RWPE2 (cell line): ENCODE results near the gene ELAC1.
"Not testable (repeated sequence)": the region's sequence is repeated elsewhere in the genome, so short reads cannot be mapped to it uniquely, and the experiment has no call there.

Experiments
- ATAC-seq: fragments of 200-7000 bp; cut with Tn5 transposase; 3 replicates; pipeline ENCODE4 v1.9.1; 2021; ENCODE audit warnings: low read depth
- DNase-seq: peaks from one replicate; pipeline ENCODE4 v3.0.0-alpha.2; 2020; ENCODE audit warnings: low spot score
- H3K27ac ChIP-seq: fragments of 450-650 bp; 2 replicates; pipeline ENCODE4 v1.5.1; 2017; ENCODE audit warnings: mild to moderate bottlenecking; ENCODE audit not compliant: poor library complexity, severe bottlenecking
- H3K27me3 ChIP-seq: fragments of 250-450 bp; sonication (Bioruptor Pico); 2 replicates; pipeline ENCODE4 v1.5.1; 2021; ENCODE audit warnings: mild to moderate bottlenecking, moderate library complexity; ENCODE audit not compliant: insufficient read depth, poor library complexity, severe bottlenecking
- H3K36me3 ChIP-seq: fragments of 250-450 bp; sonication (Bioruptor Pico); 2 replicates; pipeline ENCODE4 v1.5.1; 2020; ENCODE audit warnings: low read depth, mild to moderate bottlenecking, moderate library complexity
- H3K4me1 ChIP-seq: fragments of 250-450 bp; sonication (Bioruptor Pico); 2 replicates; pipeline ENCODE4 v1.5.1; 2021; ENCODE audit warnings: mild to moderate bottlenecking, moderate library complexity; ENCODE audit not compliant: insufficient read depth, poor library complexity, severe bottlenecking
- H3K4me3 ChIP-seq: fragments of 250-450 bp; sonication (Bioruptor Pico); 2 replicates; pipeline ENCODE4 v1.5.1; 2021; ENCODE audit warnings: mild to moderate bottlenecking, moderate library complexity; ENCODE audit not compliant: severe bottlenecking
- H3K9me3 ChIP-seq: fragments of 250-450 bp; sonication (Bioruptor Pico); 2 replicates; pipeline ENCODE4 v1.5.1; 2021; ENCODE audit warnings: mild to moderate bottlenecking, moderate library complexity; ENCODE audit not compliant: severe bottlenecking
- CTCF ChIP-seq: fragments of 450-650 bp; IDR thresholded peaks from one replicate; pipeline ENCODE4 v1.5.1; 2017; ENCODE audit warnings: mild to moderate bottlenecking, moderate library complexity; ENCODE audit not compliant: poor library complexity, severe bottlenecking

ELAC1 gene

DNA sequence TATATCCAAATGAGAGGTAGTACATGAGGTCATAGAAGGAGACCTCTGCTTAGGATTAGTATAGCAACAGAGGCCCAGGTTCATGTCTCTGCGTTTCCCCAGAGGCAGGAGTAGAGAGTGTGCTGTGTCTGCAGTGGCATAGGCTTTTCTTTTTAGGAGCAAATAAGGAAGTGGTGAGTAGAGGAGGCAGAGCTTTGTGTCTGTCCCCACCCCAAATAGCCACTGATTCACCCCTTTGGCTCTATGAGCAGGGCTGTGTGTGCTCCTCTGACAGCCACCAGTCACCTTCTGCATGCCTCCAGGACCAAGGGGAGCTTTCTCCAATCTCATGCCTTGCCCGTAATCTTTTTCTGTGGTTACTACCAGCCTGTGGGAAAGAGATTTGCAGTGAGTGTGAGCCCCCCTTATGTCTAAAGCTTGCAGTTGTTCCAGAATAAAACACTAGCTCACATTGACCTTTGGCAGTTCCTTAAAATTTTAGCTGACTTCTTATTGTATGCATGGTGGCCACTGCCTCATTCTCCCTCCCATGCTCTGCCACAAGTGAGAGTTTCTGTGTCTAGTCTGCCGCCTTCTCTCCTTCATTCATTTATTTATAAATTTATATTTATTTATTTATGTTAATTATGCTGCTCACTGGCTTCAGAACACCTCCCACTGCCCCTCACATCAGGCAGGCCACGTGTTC is 23.5 kb upstream of the ELAC1 start:
- Histone ChIP-seq H3K9me3 (no peaks in the 10 kb centered on the region), H3K27me3 (no peaks in the 10 kb centered on the region), H3K27ac (no peak overlapping the region), H3K36me3 (peaks cover 3% of the 10 kb centered on the region; the same call in 1 of the 2 replicates), H3K4me3 (no peak overlapping the region), H3K4me1 (no peaks in the 10 kb centered on the region)
- ATAC-seq (no peak), DNase-seq (no peak)
- no peak for TF ChIP-seq CTCF

DNA sequence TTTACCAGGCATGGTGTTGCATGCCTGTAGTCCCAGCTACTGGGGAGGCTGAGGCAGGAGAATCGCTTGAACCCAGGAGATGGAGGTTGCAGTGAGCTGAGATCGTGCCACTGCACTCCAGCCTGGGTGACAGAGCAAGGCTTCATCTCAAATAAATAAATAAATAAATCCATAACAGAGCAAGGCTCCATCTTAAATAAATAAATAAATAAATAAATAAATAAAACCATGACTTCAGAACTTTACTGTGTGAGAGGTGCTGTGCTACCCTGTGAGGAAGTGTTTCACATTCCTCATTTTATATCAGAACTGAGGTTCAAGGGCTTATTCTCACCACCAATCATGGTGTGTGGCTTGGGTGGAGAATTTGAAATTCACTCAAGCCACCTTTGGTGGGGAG is 21.9 kb upstream of the ELAC1 start:
- H3K27me3 ChIP-seq, H3K36me3 ChIP-seq, DNase-seq, H3K4me3 ChIP-seq, H3K4me1 ChIP-seq, H3K27ac ChIP-seq, ATAC-seq, H3K9me3 ChIP-seq: not testable (repeated sequence)

GRCh38 chr18:50947899-50948298 is 19.9 kb upstream of the ELAC1 start:
- no peak for TF ChIP-seq CTCF
- no peak for DNase-seq
- Histone ChIP-seq H3K27me3 (no peaks in the 10 kb centered on the region), H3K36me3 (no peaks in the 10 kb centered on the region; the same call in 1 of the 2 replicates), H3K9me3 (no peaks in the 10 kb centered on the region), H3K4me3 (no peak overlapping the region), H3K4me1 (no peaks in the 10 kb centered on the region), H3K27ac (no peak overlapping the region)
- ATAC-seq: no peak

- Histone ChIP-seq H3K4me3 (no peak overlapping the region), H3K9me3 (no peaks in the 10 kb centered on the region), H3K27ac (no peak overlapping the region), H3K36me3 (no peaks in the 10 kb centered on the region; the same call in 1 of the 2 replicates), H3K27me3 (no peaks in the 10 kb centered on the region), H3K4me1 (no peaks in the 10 kb centered on the region)
- no peak for ATAC-seq
- no peak for DNase-seq
- TF ChIP-seq CTCF: no peak
These were observed 18.7 kb upstream of the ELAC1 start for GRCh38 chr18:50949185-50949584.

- ATAC-seq: no peak
These were observed 17.2 kb upstream of the ELAC1 start for GRCh38 chr18:50950626-50951025.

More at GRCh38 chr18:50950626-50951025, 17.2 kb upstream of the ELAC1 start:
- Histone ChIP-seq H3K36me3 (no peaks in the 10 kb centered on the region; the same call in 1 of the 2 replicates), H3K27ac (no peak overlapping the region), H3K4me1 (no peaks in the 10 kb centered on the region), H3K4me3 (no peak overlapping the region), H3K9me3 (no peaks in the 10 kb centered on the region), H3K27me3 (no peaks in the 10 kb centered on the region)
- no peak for DNase-seq
- TF ChIP-seq CTCF: no peak
